Measurements from ENCODE around the gene MRPL51. TPM values are rescaled to one million over a fixed set of nuclear protein-coding genes. Genes with fewer than 3 reads are reported as not detected.
A peak's percentile ranks its signal among the peaks of the same experiment; 100 is the strongest.

The MRPL51 gene
- polyA plus RNA-seq, 1 experiment, result 53.4 TPM

DNA sequence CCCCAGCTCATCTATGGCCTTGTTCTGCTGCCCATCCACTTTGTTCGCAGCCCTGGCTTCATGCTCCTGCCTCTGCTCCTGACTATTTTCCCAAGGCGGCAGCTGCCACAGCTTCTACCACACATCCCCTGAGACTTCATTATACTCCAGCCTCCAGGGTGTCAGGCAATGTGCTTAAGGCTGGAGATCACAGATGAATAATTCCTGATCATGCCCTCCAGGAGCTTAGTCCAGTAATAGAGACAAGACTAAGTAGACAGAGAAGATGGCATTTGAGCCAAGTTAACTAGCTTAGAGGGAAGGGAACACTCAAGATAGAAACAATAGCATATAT, 34.1 kb downstream of the MRPL51 start:
- POLR2A ChIA-PET, result no interaction called here
- H3K36me3 ChIP-seq (ENCODE audit: control insufficient read depth, insufficient read depth, low read length), result peaks cover 35% of the 10 kb centered on the region

GRCh38 chr12:6458281-6459003, 34.6 kb downstream of the MRPL51 start:
- Histone ChIP-seq H3K4me3 (ENCODE audit: low read depth, low read length) (no peak overlapping the region), H3K36me3 (ENCODE audit: control insufficient read depth, insufficient read depth, low read length) (peaks cover 34% of the 10 kb centered on the region), H3K27me3 (ENCODE audit: control insufficient read depth, insufficient read depth, low read length) (no peaks in the 10 kb centered on the region)
- ChIA-PET POLR2A (no interaction called here), CTCF (interaction anchor here (1.0 to 1.4 kb wide), 3 partner anchors 12 to 80 kb away, joined by 4 to 8 read pairs (median 4); partner anchors contain the start of gene VAMP1)
- no peak for TF ChIP-seq CTCF (IDR thresholded peaks at IDR 0.05; ENCODE audit: insufficient read depth, low read depth, low read length)
- no peak for DNase-seq (ENCODE audit: low read depth)

More for the DNA sequence above, 34.1 kb downstream of the MRPL51 start:
- CTCF ChIA-PET, result interaction anchor here (1.0 to 1.4 kb wide), 3 partner anchors 11 to 79 kb away, joined by 4 to 8 read pairs (median 4); partner anchors contain the start of gene VAMP1
- Histone ChIP-seq H3K27me3 (ENCODE audit: control insufficient read depth, insufficient read depth, low read length) (no peaks in the 10 kb centered on the region), H3K4me3 (ENCODE audit: low read depth, low read length) (no peak overlapping the region)
- TF ChIP-seq CTCF (IDR thresholded peaks at IDR 0.05; ENCODE audit: insufficient read depth, low read depth, low read length), result no peak
- DNase-seq (ENCODE audit: low read depth), result no peak

- Histone ChIP-seq H3K4me3 (ENCODE audit: low read depth, low read length) (no peak overlapping the region), H3K36me3 (ENCODE audit: control insufficient read depth, insufficient read depth, low read length) (peaks cover 29% of the 10 kb centered on the region), H3K27me3 (ENCODE audit: control insufficient read depth, insufficient read depth, low read length) (no peaks in the 10 kb centered on the region)
- no peak for TF ChIP-seq CTCF (IDR thresholded peaks at IDR 0.05; ENCODE audit: insufficient read depth, low read depth, low read length)
- ChIA-PET POLR2A (no interaction called here), CTCF (interaction anchor here (0.8 to 1.8 kb wide), 4 partner anchors 8 to 133 kb away, joined by 3 to 16 read pairs (median 4); no protein-coding TSS in a partner anchor)
- no peak for DNase-seq (ENCODE audit: low read depth)
These were observed 35.7 kb downstream of the MRPL51 start for GRCh38 chr12:6457220-6457945.

DNA sequence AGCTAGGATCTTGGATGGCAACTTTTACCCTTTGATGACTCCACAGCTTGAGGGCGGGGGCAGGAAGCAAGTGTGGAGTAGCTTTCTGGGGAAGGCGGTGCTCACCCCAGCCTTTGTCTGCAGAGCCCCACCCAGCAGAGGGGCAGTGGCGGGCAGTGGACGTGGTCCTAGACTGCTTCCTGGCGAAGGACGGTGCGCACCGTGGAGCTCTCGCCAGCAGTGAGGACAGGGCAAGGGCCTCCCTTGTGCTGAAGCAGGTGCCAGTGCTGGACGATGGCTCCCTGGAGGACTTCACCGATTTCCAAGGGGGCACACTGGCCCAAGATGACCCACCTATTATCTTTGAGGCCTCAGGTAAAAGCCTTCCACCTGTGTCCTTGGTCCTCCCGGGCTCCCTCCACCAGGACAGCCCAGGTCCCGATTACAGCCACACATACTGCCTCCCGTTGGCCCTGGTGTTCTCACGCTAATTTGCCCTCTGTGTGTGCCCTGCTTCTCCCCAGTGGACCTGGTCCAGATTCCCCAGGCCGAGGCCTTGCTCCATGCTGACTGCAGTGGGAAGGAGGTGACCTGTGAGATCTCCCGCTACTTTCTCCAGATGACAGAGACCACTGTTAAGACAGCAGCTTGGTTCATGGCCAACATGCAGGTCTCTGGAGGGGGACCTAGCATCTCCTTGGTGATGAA, 40.0 kb downstream of the MRPL51 start:
- no peak for TF ChIP-seq CTCF (IDR thresholded peaks at IDR 0.05; ENCODE audit: insufficient read depth, low read depth, low read length)
- CTCF ChIA-PET, result interaction anchor here (1.5 to 3.0 kb wide), 2 partner anchors 12 to 29 kb away, joined by 4 to 27 read pairs; no protein-coding TSS in a partner anchor
- no peak for DNase-seq (ENCODE audit: low read depth)
- POLR2A ChIA-PET, result interaction anchor here (1.2 kb wide), 1 partner anchor 18 kb away, joined by 3 read pairs; the partner anchor contains the start of gene VAMP1
- Histone ChIP-seq H3K36me3 (ENCODE audit: control insufficient read depth, insufficient read depth, low read length) (peaks cover 7% of the 10 kb centered on the region), H3K4me3 (ENCODE audit: low read depth, low read length) (peak overlapping the region; percentile 44), H3K27me3 (ENCODE audit: control insufficient read depth, insufficient read depth, low read length) (no peaks in the 10 kb centered on the region)
